Activated CD4-positive, alpha-beta T cell treated with anti-CD3 and anti-CD28 coated beads, Interleukin-2, amount 50 U/mL, for 1 hour (primary cell): ENCODE results near the gene OR10D3.
"Not testable (repeated sequence)": the region's sequence is repeated elsewhere in the genome, so short reads cannot be mapped to it uniquely, and the experiment has no call there.

ENCODE experiments used
- DNase-seq: peaks from one replicate; pipeline ENCODE4 v3.0.0-alpha.2; 2020

The OR10D3 gene

GRCh38 chr11:124183068-124183467, at the start of gene OR10D3:
TSS of gene OR10D3 (plus strand) at chr11:124183345. CDS start at chr11:124185270, 1,925 bp downstream.
- DNase-seq, result no peak

DNA sequence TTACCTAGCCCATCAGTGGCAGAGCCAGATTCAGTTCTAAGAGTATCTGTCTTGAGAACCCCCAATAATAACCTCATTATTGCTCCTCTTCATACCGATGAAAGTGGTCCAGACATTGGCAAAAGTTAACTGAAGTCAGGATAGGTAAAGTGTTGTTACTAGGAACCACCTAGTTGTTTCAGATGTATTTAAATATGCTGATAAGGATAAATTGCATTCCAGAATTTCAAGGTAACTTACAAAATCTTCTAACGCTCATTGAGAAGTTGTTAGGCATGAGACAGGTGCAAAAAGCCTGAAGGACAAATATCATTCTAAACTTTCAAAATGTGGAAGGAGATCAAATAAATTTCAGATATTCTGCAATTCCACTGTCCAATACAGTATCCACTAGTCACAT, 40.1 kb upstream of the OR10D3 start:
- DNase-seq, result no peak

DNA sequence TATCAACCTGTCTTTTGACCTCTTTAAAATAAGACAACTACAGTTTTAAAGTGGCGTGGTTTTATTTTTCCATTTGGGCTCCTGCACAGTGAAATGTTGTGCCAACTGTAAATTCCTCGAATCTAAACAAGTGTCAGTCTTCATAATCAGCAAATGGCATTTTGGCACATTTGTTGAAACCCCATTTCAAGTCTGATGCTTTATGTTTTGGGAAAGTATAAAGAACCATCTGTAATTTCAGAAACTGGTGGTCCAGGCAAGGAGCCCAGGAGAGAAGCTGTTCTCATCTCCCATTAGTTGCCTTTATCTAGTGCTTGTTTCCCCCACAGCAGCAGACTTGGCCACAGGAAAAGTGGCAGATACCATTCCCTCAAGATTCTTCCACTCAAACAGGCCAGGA, 35.2 kb upstream of the OR10D3 start:
- DNase-seq, result no peak

DNA sequence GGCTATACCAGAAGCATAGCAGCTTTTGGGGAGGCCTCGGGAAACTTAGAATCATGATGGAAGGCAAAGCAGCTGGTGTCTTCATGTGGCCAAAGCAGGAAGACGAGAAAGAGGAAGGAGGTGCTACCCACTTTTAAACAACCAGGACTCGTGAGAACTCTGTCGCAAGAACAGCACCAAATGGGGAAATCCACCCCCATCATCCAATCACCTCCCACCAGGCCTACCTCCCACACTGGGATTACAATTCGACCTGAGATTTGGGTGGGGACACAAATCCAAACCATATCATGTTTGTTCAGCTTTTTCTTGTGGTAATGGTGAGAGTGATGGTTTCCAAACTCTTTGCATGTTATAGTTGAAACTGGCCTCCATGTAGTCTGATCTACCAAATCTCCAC, 32.5 kb upstream of the OR10D3 start:
- DNase-seq, result no peak

DNA sequence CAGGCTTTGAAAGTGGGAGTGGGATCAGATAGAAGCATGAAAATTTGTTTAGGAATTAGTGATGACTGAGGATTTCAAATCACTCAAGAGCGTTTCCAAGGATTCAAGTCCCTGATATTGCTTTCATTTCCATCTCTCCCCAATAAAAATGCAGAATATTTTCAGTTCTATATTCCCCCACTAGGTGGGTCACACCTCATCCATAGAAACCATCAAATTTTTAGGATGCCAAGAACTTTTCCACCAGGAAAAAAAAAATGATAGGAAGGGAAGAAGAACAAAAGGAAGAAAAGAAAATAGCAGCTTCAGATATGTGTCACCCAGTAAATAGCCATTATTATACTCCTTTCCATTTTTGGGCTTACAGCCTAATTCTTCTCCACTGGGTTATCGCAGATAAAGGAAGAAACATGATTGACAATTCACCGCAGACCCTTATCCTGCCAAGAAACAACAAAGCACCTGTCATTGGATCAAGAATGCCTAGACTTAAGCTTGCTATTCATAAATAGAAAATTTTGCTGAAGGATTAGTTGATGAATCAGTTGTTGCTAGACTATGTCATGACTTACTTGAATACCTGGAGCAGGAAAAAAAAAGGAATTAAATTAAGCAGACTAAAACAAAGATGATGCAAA, 30.3 kb upstream of the OR10D3 start:
- no peak for DNase-seq

DNA sequence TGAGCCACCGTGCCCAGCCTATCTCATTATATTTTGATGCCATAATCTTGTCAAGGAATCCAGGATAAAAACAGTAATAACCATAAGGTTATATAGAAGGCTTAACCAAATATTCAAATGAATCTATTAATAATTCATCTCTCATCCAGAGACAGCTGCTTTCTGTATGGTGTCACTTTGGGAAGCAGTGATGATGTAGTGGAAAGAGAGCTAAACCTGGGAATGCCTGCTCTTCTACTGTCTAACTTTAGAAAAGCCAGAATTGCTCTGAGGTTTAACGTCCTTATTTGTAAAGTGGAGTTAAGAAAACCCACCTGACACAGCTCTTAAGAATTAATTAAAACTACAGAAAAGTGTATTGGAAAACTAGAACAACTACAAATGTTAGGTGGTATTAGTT, 29.3 kb upstream of the OR10D3 start:
- no peak for DNase-seq

- DNase-seq, result no peak
Observed at GRCh38 chr11:124159481-124159880, 23.7 kb upstream of the OR10D3 start.

- no peak for DNase-seq
Observed at GRCh38 chr11:124160986-124161385, 22.2 kb upstream of the OR10D3 start.

GRCh38 chr11:124167826-124168231, 15.3 kb upstream of the OR10D3 start:
- DNase-seq, result no peak

GRCh38 chr11:124168796-124169195, 14.3 kb upstream of the OR10D3 start:
- no peak for DNase-seq

DNA sequence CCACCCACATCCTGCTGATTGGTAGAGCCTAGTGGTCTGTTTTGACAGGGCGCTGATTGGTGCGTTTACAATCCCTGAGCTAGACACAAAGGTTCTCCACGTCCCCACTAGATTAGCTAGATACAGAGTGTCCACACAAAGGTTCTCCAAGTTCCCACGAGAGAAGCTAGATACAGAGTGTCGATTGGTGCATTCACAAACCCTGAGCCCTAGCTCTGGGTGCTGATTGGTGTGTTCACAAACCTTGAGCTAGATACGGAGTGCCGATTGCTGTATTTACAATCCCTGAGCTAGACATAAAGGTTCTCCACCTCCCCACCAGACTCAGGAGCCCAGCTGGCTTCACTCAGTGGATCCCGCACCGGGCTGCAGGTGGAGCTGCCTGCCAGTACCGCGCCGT, 12.8 kb upstream of the OR10D3 start:
- not testable (repeated sequence) for DNase-seq

- DNase-seq, result no peak
Observed at GRCh38 chr11:124170801-124171586, 12.2 kb upstream of the OR10D3 start.

- DNase-seq, result no peak
Observed at GRCh38 chr11:124172101-124172500, 11.0 kb upstream of the OR10D3 start.

GRCh38 chr11:124172599-124172998, 10.5 kb upstream of the OR10D3 start:
- DNase-seq, result no peak

- no peak for DNase-seq
Observed at GRCh38 chr11:124174001-124174583, 9.1 kb upstream of the OR10D3 start.

GRCh38 chr11:124176925-124177715, 6.0 kb upstream of the OR10D3 start:
- DNase-seq, result no peak

- no peak for DNase-seq
Observed at GRCh38 chr11:124179310-124179709, 3.8 kb upstream of the OR10D3 start.

DNA sequence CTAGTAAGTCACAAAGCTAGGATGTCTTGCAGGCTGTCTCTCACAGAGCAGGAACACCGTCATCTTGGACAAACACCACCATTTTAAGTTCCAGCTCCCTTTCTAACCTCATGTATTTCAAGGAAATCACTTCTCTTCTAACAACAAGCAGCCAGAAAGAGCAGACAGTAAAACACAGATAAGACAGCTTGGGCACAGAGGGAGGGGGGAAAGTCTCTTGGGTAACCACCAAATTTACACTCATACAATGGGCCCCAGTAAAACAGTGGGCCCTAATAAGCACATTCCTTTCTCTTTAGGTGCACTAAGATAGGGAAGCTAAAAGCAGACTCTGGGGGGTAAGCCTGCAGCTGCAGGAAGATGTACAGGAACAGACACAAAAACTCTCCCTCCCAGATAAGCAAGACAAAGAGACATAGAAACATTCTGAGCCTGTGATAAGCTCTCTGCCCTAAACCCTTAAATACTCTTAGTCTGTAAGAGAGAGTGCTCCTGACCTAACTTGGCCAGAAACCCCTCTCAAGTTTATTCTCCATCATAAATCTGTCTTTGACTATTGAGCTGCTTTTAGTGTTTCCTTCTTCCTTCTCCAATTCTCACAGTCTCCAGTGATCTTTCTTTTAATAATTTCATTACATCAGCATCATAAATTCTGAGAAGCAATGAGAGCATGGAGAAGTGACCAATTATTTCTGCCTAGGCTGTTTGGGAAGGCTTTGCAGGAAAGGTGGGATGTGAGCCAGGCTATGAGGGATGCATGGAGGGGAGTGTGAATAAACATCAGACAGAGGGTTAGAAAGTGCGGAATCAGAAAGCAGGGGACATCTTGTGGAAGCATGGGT, 7.4 kb downstream of the OR10D3 start:
- DNase-seq, result no peak

- DNase-seq, result no peak
Observed at GRCh38 chr11:124193221-124194010, 10.3 kb downstream of the OR10D3 start.

DNA sequence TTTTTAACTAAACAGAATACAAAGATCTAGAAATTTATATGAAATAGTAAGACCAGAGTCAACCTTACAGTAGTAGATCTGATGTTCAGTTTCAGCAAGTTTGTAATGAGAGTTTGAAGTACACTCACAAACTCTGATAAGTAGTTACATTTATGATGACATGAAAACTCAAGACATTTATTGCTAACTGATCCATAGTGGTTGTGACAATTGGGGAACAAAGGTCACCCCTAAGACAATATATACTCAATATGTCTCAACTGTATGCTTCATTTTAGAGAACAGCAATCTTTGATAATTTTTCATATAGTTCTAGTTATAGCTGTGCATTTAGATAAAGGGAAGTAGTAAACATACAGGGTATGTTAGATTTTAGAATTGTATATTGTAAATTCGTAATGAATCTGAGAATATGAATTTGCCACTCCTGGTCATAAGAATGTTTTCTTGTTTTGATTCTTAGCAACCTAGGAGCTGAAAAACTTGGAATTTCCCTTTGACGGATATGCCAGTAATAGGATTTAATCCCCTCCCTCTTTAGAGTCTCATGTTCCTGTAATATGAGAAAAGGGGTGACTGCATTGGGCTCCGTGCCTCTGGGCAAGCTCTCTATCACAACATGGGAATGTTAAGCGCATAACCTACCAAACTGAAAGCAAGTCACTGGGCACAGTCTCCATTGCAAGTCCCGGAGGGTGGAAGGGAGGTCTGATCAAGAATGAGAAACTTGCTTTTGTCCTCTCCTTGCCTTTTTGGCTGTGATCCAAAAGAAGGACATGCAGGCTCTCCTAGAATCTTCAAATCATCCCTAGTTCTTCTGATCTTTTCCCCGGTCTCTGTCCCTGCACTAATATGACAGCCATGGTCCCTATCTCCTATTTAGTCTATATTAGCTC, 11.4 kb downstream of the OR10D3 start:
- no peak for DNase-seq
